GM12874 (cell line): ENCODE measurements around the gene TMTC1.

Experiments
- CTCF ChIP-seq: IDR thresholded peaks from 2 replicates; pipeline ENCODE4 v1.5.1; 2011; ENCODE audit warnings: low read depth, mild to moderate bottlenecking, control low read depth, low read length, moderate library complexity; ENCODE audit not compliant: insufficient read depth

Gene TMTC1

DNA sequence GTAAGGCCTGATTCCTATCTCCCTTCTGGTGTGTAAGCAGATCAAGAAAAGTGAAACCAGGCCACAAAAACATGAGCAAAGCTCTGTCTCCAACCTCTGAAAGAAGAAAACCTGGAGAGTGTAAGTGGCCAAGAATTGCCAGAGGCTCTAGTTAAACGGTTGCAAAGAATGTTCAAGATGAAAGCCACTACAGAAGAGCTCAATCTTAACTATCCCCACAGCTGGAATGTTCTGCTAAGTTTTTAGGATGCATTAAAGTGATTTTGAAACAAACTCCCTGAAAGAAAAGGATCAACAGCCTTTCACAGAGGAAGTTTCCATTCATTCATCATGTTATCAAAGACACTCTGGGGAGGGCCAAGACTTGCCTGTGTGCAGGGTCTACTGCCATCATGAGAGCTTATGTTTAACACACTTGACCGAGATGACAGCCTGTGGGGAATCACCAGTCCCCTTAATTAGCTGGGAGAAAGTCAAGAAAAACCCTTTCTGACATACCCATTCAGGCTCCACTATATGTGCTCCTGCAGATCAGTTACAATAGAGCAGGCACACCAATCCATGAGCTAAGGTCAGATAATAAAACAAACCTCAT is 158.3 kb downstream of the TMTC1 start:
- no peak for TF ChIP-seq CTCF

- TF ChIP-seq CTCF, result no peak
Measured at GRCh38 chr12:29622251-29622650, 161.5 kb downstream of the TMTC1 start.

DNA sequence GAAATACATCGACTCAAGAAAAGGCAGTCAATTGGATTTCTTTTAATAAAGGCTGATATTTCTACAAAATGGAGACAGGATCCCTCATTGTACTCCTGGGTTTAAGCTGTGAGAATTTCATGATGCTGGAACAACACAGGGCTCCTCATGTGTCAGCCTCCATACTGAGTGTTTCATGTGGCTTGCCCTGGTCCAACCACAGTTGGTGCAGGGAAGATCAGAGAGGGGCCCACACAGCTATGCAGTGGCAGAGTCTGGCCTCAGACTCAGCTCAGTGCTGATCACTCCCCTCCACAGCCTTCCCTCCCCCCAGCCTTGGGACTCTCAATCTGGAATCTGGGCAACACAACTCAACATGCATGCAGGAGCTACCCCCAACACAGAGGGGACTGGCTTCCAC is 163.7 kb downstream of the TMTC1 start:
- TF ChIP-seq CTCF, result no peak

GRCh38 chr12:29617407-29617803 is 166.3 kb downstream of the TMTC1 start:
- TF ChIP-seq CTCF, result no peak

- no peak for TF ChIP-seq CTCF
Measured at GRCh38 chr12:29616664-29617406, 166.9 kb downstream of the TMTC1 start.

- no peak for TF ChIP-seq CTCF
Measured at GRCh38 chr12:29614694-29615325, 168.9 kb downstream of the TMTC1 start.

DNA sequence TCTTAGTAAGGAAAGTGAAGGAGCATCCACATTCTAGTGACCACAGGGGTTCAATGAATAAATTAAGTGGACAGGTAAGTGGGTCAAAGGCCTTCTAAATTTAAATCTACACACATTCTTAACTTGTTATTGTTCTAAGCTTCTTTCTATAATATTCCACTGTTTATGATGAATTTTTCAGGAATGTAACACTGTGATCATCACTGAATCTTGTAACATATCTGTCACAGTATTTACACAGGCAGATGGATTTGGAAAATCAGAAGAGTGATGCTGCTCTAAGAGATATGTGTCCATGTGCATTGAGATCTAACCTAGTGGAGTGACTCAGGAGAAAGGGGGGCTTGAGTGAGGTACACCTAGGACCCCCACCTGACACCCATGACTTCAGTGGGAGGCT is 170.8 kb downstream of the TMTC1 start:
- no peak for TF ChIP-seq CTCF
